Measurements from ENCODE around the gene AIFM3.
A peak's percentile ranks its signal among the peaks of the same experiment; 100 is the strongest.

AIFM3 gene

DNA sequence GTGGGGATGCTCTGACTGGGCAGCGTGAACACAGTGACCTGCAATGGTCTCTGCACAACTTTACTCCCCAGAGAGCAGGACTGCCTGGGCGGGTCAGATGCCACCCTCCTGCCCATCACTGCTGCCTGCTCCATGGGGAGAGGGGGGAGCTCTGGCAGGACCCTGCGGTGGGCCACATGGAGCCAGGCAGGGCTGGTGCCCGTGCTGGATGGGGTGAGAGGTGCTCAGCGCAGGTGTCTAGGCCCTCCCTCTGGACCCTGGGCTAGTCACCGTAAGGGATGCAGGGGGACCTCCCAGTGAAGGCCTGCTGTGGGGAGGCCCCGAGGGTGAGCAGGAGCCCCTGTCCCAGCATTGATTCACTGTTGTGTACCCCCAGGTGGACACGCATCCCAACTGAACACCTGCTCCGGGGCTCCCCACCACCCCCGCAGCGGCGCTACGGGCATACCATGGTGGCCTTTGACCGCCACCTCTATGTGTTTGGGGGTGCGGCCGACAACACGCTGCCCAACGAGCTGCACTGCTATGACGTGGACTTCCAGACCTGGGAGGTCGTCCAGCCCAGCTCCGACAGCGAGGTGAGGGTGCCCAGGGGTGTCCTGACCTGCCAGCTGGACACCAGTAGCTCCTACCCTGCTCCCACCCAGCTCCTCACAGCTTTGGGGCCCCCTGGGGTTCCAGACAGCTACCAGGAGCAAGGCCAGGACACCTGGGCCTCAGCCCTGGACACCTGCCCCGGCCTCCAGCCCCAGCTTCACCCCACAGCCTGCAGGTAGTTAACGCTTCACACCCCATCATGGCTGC lies 24.4 kb downstream of the AIFM3 start:
- DNase-seq (ENCODE audit: low read depth): no peak

DNA sequence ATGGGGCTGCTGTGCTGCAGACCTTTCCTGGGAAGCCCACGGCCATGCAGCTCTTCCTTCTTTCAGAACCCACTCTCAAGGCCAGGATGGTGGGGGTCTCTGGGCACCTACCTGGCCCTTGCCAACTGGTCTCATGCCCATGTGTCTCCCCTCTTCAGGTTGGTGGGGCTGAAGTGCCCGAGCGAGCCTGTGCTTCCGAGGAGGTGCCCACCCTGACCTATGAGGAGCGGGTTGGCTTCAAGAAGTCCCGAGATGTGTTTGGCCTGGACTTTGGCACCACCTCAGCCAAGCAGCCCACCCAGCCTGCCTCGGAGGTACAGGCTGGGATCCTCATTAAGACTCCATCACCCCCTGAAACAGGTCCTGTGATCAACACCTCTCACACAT lies 25.0 kb downstream of the AIFM3 start:
- DNase-seq (ENCODE audit: low read depth): no peak

GRCh38 chr22:20992456-20993303 lies 25.6 kb downstream of the AIFM3 start:
- no peak for DNase-seq (ENCODE audit: low read depth)

DNA sequence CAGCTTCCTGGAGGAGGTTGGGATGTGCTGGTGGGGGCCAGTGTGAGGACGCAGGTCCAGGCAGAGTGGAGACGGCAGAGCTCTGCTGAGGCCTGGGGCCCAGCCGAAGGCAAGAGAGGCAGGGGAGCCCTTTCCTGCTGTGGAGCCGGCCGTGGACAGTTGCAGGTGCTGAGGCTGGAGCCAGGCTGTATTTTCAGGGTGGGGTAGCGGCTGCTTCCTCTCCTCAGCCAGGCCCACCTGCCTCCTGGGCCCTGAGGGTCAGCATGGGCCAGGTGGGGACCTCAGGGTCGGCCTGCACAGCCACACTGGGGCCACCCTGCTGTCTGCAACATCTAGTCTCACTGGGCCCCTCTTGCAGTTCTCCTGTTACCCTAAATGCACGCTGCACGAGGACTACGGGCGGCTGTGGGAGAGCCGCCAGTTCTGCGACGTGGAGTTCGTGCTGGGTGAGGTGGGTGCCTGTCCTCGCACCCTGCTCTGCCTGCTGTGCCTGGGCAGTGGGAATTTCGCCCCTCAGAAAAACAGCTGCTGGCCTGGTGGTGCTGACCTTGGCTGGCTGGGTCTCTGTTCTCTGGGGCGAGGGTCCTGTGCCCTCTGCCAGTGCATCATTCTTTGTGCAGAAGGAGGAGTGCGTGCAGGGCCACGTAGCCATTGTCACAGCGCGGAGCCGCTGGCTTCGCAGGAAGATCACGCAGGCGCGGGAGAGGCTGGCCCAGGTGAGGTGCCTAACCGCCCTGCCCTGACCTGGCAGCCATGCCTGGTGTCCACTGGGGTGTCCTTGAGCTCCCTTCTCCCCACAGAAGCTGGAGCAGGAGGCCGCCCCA lies 26.5 kb downstream of the AIFM3 start:
- DNase-seq (ENCODE audit: low read depth): no peak

GRCh38 chr22:20994128-20994901 lies 27.3 kb downstream of the AIFM3 start:
- DNase-seq (ENCODE audit: low read depth): no peak

DNA sequence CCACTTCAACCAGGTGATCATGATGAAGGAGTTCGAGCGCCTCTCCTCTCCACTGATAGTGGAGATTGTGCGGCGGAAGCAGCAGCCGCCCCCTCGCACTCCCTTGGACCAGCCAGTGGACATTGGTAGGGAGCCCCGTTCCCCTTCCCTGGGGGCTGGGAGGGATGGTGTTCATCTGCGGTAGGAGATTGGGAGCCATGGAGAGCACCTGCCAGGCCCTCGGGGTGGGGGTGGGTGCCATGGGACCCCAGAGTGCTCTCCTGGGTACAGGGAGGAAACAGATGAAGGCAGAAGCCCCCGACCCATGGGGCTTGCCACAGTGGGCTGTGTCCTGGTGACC lies 27.8 kb downstream of the AIFM3 start:
- DNase-seq (ENCODE audit: low read depth): no peak

- no peak for DNase-seq (ENCODE audit: low read depth)
These were observed 28.4 kb downstream of the AIFM3 start for GRCh38 chr22:20995329-20996030.

- no peak for DNase-seq (ENCODE audit: low read depth)
These were observed 29.0 kb downstream of the AIFM3 start for GRCh38 chr22:20996031-20996410.

DNA sequence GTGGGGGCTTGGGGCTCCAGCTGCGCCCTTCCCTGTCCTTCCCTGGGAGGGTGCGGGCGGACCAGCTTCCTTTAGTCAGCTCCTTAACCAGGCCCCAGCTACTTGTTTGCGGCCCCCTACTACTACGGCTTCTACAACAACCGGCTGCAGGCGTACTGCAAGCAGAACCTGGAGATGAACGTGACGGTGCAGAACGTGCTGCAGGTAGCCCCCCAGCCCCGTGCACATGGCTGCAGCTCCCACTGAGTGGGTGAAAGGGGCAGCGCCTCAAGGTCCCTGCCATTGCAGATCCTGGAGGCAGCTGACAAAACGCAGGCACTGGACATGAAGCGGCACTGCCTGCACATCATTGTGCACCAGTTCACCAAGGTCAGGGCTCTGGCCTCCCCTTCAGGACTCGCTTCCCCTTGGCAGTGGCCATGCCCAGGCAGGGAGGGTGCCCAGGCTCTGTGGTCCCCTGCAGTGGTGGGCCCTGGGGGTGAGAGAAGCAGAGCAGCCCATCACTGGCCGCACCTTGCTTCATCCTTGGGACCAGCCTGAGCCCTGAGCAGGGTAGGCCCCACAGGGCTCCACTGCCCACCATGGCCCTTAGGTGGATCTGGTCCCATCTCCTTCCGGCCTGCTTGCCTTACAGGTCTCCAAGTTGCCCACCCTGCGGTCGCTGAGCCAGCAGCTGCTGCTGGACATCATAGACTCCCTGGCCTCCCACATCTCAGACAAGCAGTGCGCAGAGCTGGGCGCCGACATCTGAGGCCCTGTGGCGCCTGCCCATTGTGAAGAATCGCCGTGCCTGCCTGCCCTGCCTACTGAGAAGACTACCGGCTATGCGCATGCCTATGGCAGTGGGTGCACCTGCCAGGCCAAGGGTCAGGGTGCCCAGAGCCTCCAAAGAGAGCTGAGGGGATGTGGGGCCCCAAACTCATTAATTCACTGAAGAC lies 29.8 kb downstream of the AIFM3 start:
- DNase-seq (ENCODE audit: low read depth): no peak

GRCh38 chr22:20997536-20998257 lies 30.6 kb downstream of the AIFM3 start:
- DNase-seq (ENCODE audit: low read depth): no peak

GRCh38 chr22:20998411-20999336 lies 31.6 kb downstream of the AIFM3 start:
- DNase-seq (ENCODE audit: low read depth): no peak

DNA sequence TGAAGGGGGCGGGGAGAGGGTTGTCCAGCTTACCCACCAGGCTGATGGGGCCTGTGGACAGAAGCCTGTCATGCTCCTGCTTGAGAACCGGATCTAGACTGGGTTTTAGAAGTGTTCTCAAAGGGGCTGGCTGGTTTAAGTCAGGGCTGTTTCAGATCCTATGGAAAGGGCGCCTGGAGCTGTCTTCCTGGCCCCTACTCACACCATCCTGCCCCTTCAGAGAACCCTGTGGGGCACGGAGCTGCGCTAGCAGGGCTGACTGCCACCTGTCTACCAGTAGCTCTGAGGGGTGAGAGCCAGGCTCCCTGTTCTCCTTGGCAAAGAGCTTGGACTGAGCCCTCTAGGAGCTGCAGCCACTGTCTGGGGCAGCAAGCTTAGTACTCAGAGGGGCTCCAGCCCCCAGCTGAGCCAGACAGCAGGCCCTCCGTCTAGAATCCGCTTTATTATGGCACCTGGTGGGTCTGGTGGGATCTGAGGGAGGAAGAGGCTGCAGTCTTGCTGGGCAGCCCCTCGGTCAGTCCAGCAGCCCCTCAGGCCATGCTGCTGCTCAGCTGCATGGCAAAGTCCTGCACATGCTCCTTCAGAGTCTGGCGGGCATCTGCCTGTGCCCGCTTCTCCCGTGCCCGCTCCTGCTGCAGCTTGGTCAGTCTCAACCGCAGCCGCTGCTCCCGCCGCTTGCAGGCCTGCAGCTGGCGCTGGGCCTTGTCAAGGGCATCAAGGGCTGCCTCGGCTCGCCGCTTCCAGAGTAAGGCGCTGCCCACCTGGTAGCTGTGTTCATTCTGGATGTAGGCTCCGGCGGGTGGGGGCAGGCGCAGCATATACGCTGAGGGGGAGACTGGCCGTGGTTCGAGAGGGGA lies 32.5 kb downstream of the AIFM3 start:
- DNase-seq (ENCODE audit: low read depth): no peak

DNA sequence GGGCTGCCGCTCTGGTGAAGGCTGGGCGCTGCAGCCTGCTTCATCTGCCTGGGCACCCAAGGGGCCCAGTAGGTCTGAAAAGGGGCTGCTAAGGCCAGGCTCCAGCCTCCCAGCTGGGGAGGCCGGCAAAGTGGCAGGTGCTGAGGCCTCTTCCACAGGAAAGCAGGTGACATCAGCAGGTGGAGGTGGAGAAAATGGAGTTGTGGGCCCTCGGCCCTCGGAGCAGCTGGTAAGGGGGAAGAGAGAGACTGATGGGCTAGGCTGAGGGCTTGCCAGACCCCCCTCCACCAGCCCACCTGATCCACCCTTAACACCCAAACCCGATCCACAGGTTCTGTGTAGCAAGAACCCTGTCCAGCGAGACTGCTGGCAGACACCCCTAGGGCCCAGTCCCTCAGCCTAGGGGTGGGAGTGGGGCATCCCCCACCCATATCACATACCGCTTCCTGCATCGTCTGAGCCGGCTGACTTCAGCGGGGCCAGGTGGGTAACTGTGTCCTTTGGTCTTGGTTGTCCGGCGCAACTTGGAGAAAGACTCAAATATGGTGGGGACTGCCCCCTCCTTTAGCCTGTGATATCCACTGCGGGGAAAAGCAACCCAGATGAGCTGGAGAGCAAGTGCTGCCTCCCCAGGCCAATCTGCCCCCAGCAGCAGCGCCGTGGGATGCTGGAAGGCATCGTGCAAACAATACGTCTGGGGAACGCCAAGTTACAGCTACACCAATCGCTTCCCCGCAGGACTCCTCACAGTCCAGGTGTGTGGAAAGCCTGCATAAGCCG lies 33.3 kb downstream of the AIFM3 start:
- DNase-seq (ENCODE audit: low read depth): no peak

- DNase-seq (ENCODE audit: low read depth): no peak
These were observed 34.0 kb downstream of the AIFM3 start for GRCh38 chr22:21000987-21001600.

DNA sequence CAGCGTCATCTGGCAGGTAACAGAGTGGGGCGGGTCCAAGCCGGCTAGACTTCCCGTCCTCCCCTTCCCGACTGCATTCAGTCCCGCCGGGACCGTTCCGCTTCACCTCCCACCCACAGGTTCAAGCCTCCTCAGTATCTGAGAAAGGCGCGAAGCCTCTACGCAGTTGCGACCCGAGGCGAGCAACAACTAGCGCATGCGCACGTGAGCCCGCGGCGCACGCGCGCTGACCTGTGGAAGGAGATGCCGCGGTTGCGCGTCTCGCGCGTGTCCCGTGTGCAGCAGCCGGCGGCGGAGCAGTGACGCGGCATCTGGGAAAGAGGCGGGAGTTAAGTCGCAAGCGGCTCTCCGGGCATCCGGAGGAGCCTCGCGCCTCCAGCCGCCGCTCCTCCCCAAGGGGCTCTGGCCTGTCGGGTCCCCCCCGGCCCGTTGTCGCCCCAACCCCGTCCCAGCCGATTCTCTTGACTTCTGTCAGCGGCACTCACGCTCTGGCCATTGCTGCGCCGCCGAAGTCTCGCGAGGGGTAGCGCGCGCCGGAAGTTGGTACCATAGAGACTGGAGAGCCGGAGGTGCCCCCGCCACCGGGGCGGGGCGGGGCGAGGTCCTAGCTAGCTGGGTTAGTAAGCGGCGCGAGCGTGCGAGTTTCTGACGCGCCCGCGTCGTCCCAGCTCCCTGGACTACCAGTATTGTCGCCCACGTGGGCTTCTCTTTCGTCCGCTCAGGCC lies 34.7 kb downstream of the AIFM3 start, which contains the start of gene THAP7:
TSS of gene THAP7 (minus strand) at position 518 of the 725 bp plus-strand sequence. CDS start at position 311, 207 bp downstream.
- DNase-seq (ENCODE audit: low read depth): peak; percentile 80
